Activated CD8-positive, alpha-beta T cell treated with anti-CD3 and anti-CD28 coated beads, Interleukin-2, amount 10 ng/mL, durations not matched to agents 7 days and 5 days (primary cell): ENCODE data around the gene STIMATE. TPM values are rescaled to one million over a fixed set of nuclear protein-coding genes. Genes with fewer than 3 reads are reported as not detected.

ENCODE experiments used
- ATAC-seq: fragments of 150-1000 bp; cut with Tn5 transposase; one replicate; pipeline ENCODE4 v1.10.0; 2021; ENCODE audit warnings: moderate library complexity
- CTCF ChIA-PET: fragments of 350-600 bp; sonication (Branson Sonifier 250); formaldehyde crosslinking; loops from one replicate; lab custom pipeline; 2021; ENCODE audit warnings: antibody characterized with exemption; lab: Charles Lee
- POLR2A ChIA-PET: fragments of 350-600 bp; sonication (Branson Sonifier 250); formaldehyde crosslinking; loops from one replicate; lab custom pipeline; 2021; ENCODE audit warnings: antibody characterized with exemption; lab: Charles Lee
- DNase-seq: peaks from one replicate; pipeline ENCODE4 v3.0.0-alpha.2; 2020
- H3K27ac Mint-ChIP-seq: one replicate; pipeline ENCODE4 v1.8.0; 2021; ENCODE audit warnings: mild to moderate bottlenecking, mixed read lengths
- H3K27me3 Mint-ChIP-seq: one replicate; pipeline ENCODE4 v1.8.0; 2021; ENCODE audit warnings: low read depth, mixed read lengths
- H3K36me3 Mint-ChIP-seq: one replicate; pipeline ENCODE4 v1.8.0; 2021; ENCODE audit warnings: low read depth, mixed read lengths
- H3K4me1 Mint-ChIP-seq: one replicate; pipeline ENCODE4 v1.8.0; 2021; ENCODE audit warnings: low read depth, mixed read lengths
- H3K4me3 Mint-ChIP-seq: one replicate; pipeline ENCODE4 v1.8.0; 2021; ENCODE audit warnings: mild to moderate bottlenecking, mixed read lengths
- H3K9me3 Mint-ChIP-seq: one replicate; pipeline ENCODE4 v1.8.0; 2022; ENCODE audit warnings: mixed read lengths; ENCODE audit not compliant: insufficient read depth
- total RNA-seq, 2 experiments: library from RNA; stranded (reverse); gene quantifications; one replicate each; pipeline ENCODE4 v1.2.3, GENCODE V29; 2021

Gene STIMATE
- total RNA-seq, 2 experiments from 2014 or later = 26.5 to 29.9 TPM

GRCh38 chr3:52841211-52841980, 56.0 kb downstream of the STIMATE start:
- Mint-ChIP-seq H3K4me3 (no peak overlapping the region), H3K36me3 (peaks cover 28% of the 10 kb centered on the region), H3K4me1 (peaks cover 39% of the 10 kb centered on the region), H3K27me3 (no peaks in the 10 kb centered on the region), H3K27ac (no peak overlapping the region), H3K9me3 (no peaks in the 10 kb centered on the region)
- DNase-seq (no peak), ATAC-seq (no peak)
- POLR2A ChIA-PET = no interaction called here
- CTCF ChIA-PET = interaction anchor here (0.7 to 1.4 kb wide), 2 partner anchors 20 to 52 kb away, joined by 3 to 4 read pairs; no protein-coding TSS in a partner anchor

- Mint-ChIP-seq H3K9me3 (no peaks in the 10 kb centered on the region), H3K4me1 (peaks cover 39% of the 10 kb centered on the region), H3K4me3 (no peak overlapping the region), H3K27ac (no peak overlapping the region), H3K27me3 (no peaks in the 10 kb centered on the region), H3K36me3 (peaks cover 28% of the 10 kb centered on the region)
- ChIA-PET POLR2A (interaction anchor here (1.6 kb wide), 1 partner anchor 30 kb away, joined by 4 read pairs; no protein-coding TSS in a partner anchor), CTCF (interaction anchor here (1.1 to 1.7 kb wide), 2 partner anchors 19 to 144 kb away, joined by 3 to 7 read pairs; no protein-coding TSS in a partner anchor)
- DNase-seq (no peak), ATAC-seq (no peak)
Measured at GRCh38 chr3:52839892-52840545, 57.3 kb downstream of the STIMATE start.

- H3K36me3 Mint-ChIP-seq = peaks cover 28% of the 10 kb centered on the region
- peak overlapping the region; percentile 55 for H3K27ac Mint-ChIP-seq
- H3K27me3 Mint-ChIP-seq = no peaks in the 10 kb centered on the region
- ATAC-seq = no peak
- H3K4me3 Mint-ChIP-seq = no peak overlapping the region
- no peaks in the 10 kb centered on the region for H3K9me3 Mint-ChIP-seq
- no peak for DNase-seq
- POLR2A ChIA-PET = interaction anchor here (1.2 to 1.6 kb wide), 2 partner anchors 10 to 29 kb away, joined by 4 read pairs; no protein-coding TSS in a partner anchor
- CTCF ChIA-PET = interaction anchor here (1.0 to 1.7 kb wide), 8 partner anchors 9 to 293 kb away, joined by 3 to 8 read pairs (median 4); no protein-coding TSS in a partner anchor
- peaks cover 39% of the 10 kb centered on the region for H3K4me1 Mint-ChIP-seq
Measured at GRCh38 chr3:52839268-52839575, 58.1 kb downstream of the STIMATE start.

GRCh38 chr3:52838561-52839267, 58.6 kb downstream of the STIMATE start:
- Mint-ChIP-seq H3K4me3 (no peak overlapping the region), H3K9me3 (no peaks in the 10 kb centered on the region), H3K27ac (peak overlapping the region; percentile 55), H3K4me1 (peaks cover 39% of the 10 kb centered on the region), H3K36me3 (peaks cover 28% of the 10 kb centered on the region), H3K27me3 (no peaks in the 10 kb centered on the region)
- ATAC-seq = peak; percentile 93
- DNase-seq = peak; percentile 70
- ChIA-PET CTCF (interaction anchor here (0.9 to 1.7 kb wide), 12 partner anchors 10 to 294 kb away, joined by 3 to 8 read pairs (median 4); no protein-coding TSS in a partner anchor), POLR2A (interaction anchor here (0.9 to 1.6 kb wide), 3 partner anchors 10 to 118 kb away, joined by 4 read pairs; no protein-coding TSS in a partner anchor)

- no peaks in the 10 kb centered on the region for H3K27me3 Mint-ChIP-seq
- CTCF ChIA-PET = interaction anchor here (0.7 to 1.7 kb wide), 3 partner anchors 9 to 116 kb away, joined by 3 to 7 read pairs (median 5); no protein-coding TSS in a partner anchor
- peaks cover 26% of the 10 kb centered on the region for H3K36me3 Mint-ChIP-seq
- H3K4me3 Mint-ChIP-seq = no peak overlapping the region
- POLR2A ChIA-PET = no interaction called here
- DNase-seq (no peak), ATAC-seq (no peak)
- peaks cover 39% of the 10 kb centered on the region for H3K4me1 Mint-ChIP-seq
- H3K27ac Mint-ChIP-seq = no peak overlapping the region
- no peaks in the 10 kb centered on the region for H3K9me3 Mint-ChIP-seq
Measured at GRCh38 chr3:52836986-52837385, 60.4 kb downstream of the STIMATE start.

GRCh38 chr3:52836471-52836845, 60.9 kb downstream of the STIMATE start:
- H3K4me1 Mint-ChIP-seq = peaks cover 40% of the 10 kb centered on the region
- ATAC-seq (no peak), DNase-seq (no peak)
- no peaks in the 10 kb centered on the region for H3K9me3 Mint-ChIP-seq
- no peak overlapping the region for H3K4me3 Mint-ChIP-seq
- H3K27ac Mint-ChIP-seq = no peak overlapping the region
- ChIA-PET POLR2A (no interaction called here), CTCF (interaction anchor here (0.7 to 1.7 kb wide), 3 partner anchors 10 to 116 kb away, joined by 3 to 7 read pairs (median 5); no protein-coding TSS in a partner anchor)
- no peaks in the 10 kb centered on the region for H3K27me3 Mint-ChIP-seq
- peaks cover 26% of the 10 kb centered on the region for H3K36me3 Mint-ChIP-seq

GRCh38 chr3:52835766-52836470, 61.4 kb downstream of the STIMATE start:
- CTCF ChIA-PET = interaction anchor here (1.4 kb wide), 1 partner anchor 15 kb away, joined by 7 read pairs; no protein-coding TSS in a partner anchor
- ATAC-seq (no peak), DNase-seq (no peak)
- Mint-ChIP-seq H3K27ac (no peak overlapping the region), H3K4me3 (no peak overlapping the region), H3K27me3 (no peaks in the 10 kb centered on the region), H3K36me3 (peaks cover 24% of the 10 kb centered on the region), H3K4me1 (peaks cover 45% of the 10 kb centered on the region), H3K9me3 (no peaks in the 10 kb centered on the region)
- POLR2A ChIA-PET = no interaction called here

GRCh38 chr3:52834871-52835501, 62.4 kb downstream of the STIMATE start, which contains the start of gene MUSTN1:
TSS of gene MUSTN1 (minus strand) at chr3:52835019. CDS start at chr3:52834948, 71 bp downstream.
- H3K4me3 Mint-ChIP-seq = no peak within 1 kb of the TSS
- no peak for DNase-seq
- ATAC-seq = no peak
- peaks cover 54% of the 10 kb centered on the region for H3K4me1 Mint-ChIP-seq
- POLR2A ChIA-PET = no interaction called here
- H3K27me3 Mint-ChIP-seq = no peaks in the 10 kb centered on the region
- CTCF ChIA-PET = no interaction called here
- no peaks in the 10 kb centered on the region for H3K9me3 Mint-ChIP-seq
- H3K36me3 Mint-ChIP-seq = peaks cover 16% of the 10 kb centered on the region
- H3K27ac Mint-ChIP-seq = no peak within 1 kb of the TSS

GRCh38 chr3:52833202-52833601, 64.1 kb downstream of the STIMATE start:
- H3K4me1 Mint-ChIP-seq = peaks cover 39% of the 10 kb centered on the region
- POLR2A ChIA-PET = no interaction called here
- no peaks in the 10 kb centered on the region for H3K27me3 Mint-ChIP-seq
- no peaks in the 10 kb centered on the region for H3K9me3 Mint-ChIP-seq
- DNase-seq (no peak), ATAC-seq (no peak)
- H3K4me3 Mint-ChIP-seq = no peak overlapping the region
- H3K36me3 Mint-ChIP-seq = peaks cover 11% of the 10 kb centered on the region
- CTCF ChIA-PET = no interaction called here
- H3K27ac Mint-ChIP-seq = no peak overlapping the region

GRCh38 chr3:52831500-52832301, 65.6 kb downstream of the STIMATE start:
- ATAC-seq (no peak), DNase-seq (no peak)
- POLR2A ChIA-PET = no interaction called here
- CTCF ChIA-PET = interaction anchor here (0.5 kb wide), 1 partner anchor 389 kb away, joined by 3 read pairs; no protein-coding TSS in a partner anchor
- peaks cover 24% of the 10 kb centered on the region for H3K4me1 Mint-ChIP-seq
- peaks cover under 1% of the 10 kb centered on the region for H3K36me3 Mint-ChIP-seq
- H3K27me3 Mint-ChIP-seq = no peaks in the 10 kb centered on the region
- no peaks in the 10 kb centered on the region for H3K9me3 Mint-ChIP-seq
- no peak overlapping the region for H3K27ac Mint-ChIP-seq
- no peak overlapping the region for H3K4me3 Mint-ChIP-seq
